Anterior cingulate cortex (tissue), 58 donors: Measurements from ENCODE around the gene HS3ST5.
"Not testable (repeated sequence)": the region's sequence is repeated elsewhere in the genome, so short reads cannot be mapped to it uniquely, and the experiment has no call there.

ENCODE experiments used
- DNase-seq, 58 donors: peaks; one replicate each; lab custom pipeline; 2025; lab: John Stamatoyannopoulos, UW

HS3ST5 gene

GRCh38 chr6:114281496-114281895 is 61.3 kb downstream of the HS3ST5 start:
- peak in 1 of 58 donors; percentile 5 for DNase-seq

GRCh38 chr6:114280239-114280982 is 62.4 kb downstream of the HS3ST5 start:
- DNase-seq = no peak

- no peak for DNase-seq
Observed at GRCh38 chr6:114277220-114277619, 65.6 kb downstream of the HS3ST5 start.

- no peak for DNase-seq
Observed at GRCh38 chr6:114276783-114277182, 66.0 kb downstream of the HS3ST5 start.

GRCh38 chr6:114274836-114275235 is 68.0 kb downstream of the HS3ST5 start:
- no peak for DNase-seq

- no peak for DNase-seq
Observed at GRCh38 chr6:114272582-114272981, 70.2 kb downstream of the HS3ST5 start.

- DNase-seq = no peak
Observed at GRCh38 chr6:114271405-114271804, 71.4 kb downstream of the HS3ST5 start.

- no peak for DNase-seq
Observed at GRCh38 chr6:114267897-114268296, 74.9 kb downstream of the HS3ST5 start.

GRCh38 chr6:114260810-114261209 is 82.0 kb downstream of the HS3ST5 start:
- DNase-seq = no peak

GRCh38 chr6:114258376-114258775 is 84.4 kb downstream of the HS3ST5 start:
- no peak for DNase-seq

GRCh38 chr6:114253431-114253830 is 89.4 kb downstream of the HS3ST5 start:
- no peak for DNase-seq

GRCh38 chr6:114249522-114249921 is 93.3 kb downstream of the HS3ST5 start:
- DNase-seq = no peak

GRCh38 chr6:114247101-114247500 is 95.7 kb downstream of the HS3ST5 start:
- DNase-seq = no peak

- no peak for DNase-seq
Observed at GRCh38 chr6:114240796-114241195, 102.0 kb downstream of the HS3ST5 start.

GRCh38 chr6:114228675-114229074 is 114.1 kb downstream of the HS3ST5 start:
- no peak for DNase-seq

GRCh38 chr6:114227944-114228468 is 114.8 kb downstream of the HS3ST5 start:
- DNase-seq = no peak

- no peak for DNase-seq
Observed at GRCh38 chr6:114220241-114220640, 122.6 kb downstream of the HS3ST5 start.

GRCh38 chr6:114218437-114219340 is 124.1 kb downstream of the HS3ST5 start:
- no peak for DNase-seq

GRCh38 chr6:114217996-114218395 is 124.8 kb downstream of the HS3ST5 start:
- DNase-seq = not testable (repeated sequence)

GRCh38 chr6:114216789-114217467 is 125.9 kb downstream of the HS3ST5 start:
- peak in 3 of 58 donors; percentile 1 to 6 (median 2) for DNase-seq

GRCh38 chr6:114210467-114210866 is 132.4 kb downstream of the HS3ST5 start:
- no peak for DNase-seq
